NAMALWA (cell line): ENCODE results near the gene ZNF79.
"Not testable (repeated sequence)": the region's sequence is repeated elsewhere in the genome, so short reads cannot be mapped to it uniquely, and the experiment has no call there.

Experiments
- DNase-seq: peaks from one replicate; pipeline ENCODE4 v3.0.0-alpha.2; 2015; ENCODE audit warnings: low spot score

Gene ZNF79

DNA sequence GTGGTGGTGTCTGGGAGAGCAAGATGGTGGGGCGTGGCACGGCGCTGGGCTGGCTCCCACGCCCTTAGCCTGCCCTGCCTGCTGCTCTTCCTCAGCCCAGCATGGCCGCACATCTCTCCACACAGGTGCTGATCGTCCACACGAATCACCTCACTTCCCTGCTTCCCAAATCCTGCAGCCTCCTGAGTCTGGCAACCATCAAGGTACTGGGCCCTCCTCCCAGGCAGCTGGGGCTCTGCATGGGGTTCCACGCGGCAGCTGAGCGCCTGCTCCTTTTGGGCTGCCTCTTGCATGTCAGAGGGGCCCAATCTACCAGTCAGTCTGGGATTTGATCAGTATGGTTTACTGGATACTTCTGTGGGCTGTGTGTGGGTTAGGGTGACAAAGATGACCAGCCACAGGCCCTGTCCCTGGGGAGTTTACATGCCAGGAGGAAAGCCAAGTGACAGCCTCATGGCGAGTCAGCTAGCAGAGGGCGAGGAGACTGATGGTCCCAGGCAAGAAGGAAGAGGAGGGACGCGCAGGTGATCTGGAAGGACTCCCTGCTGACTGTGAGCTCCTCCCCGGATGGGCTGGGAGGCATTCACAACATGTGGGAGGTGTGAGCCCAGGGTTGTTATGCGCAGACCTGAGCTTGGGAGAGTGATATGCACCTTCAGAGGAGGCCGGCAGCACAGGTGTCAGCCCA is 33.2 kb downstream of the ZNF79 start:
- no peak for DNase-seq

DNA sequence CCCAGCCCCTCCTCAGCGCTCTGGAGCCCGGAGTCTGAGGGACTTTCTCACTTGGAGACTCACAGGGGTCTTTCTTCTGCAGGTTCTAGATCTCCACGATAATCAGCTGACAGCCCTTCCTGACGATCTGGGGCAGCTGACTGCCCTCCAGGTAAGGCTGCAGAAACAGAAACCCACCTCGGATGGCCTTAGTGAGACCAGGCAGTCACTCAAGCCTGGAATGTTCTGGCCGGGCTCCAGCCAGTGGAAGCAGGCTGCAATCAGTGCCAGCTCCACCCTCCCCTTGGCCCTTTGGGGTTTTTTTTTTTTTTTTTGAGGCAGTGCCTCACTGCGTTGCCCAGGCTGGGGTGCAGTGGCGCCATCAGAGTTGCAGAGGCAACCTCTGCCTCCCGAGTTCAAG is 34.7 kb downstream of the ZNF79 start:
- DNase-seq: no peak

DNA sequence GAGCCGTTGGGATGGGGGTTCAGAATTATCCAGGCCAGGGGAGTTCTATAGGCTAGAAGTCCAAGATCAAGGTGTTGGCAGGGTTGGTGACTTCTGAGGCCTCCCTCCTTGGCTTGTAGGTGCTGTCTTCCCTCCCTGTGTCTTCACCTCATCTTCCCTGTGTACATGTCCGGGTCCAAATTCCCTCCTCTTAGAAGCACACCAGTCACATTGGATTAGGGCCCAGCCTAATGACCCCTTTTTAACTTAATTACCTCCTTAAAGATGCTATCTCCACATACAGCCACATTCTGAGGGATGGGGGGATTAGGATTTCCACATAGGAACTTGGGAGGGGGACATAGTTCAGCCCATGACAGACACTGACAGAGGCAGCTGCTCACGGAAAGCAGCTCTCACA is 39.2 kb downstream of the ZNF79 start:
- no peak for DNase-seq

- DNase-seq: no peak
Observed at GRCh38 chr9:127463911-127464310, 39.7 kb downstream of the ZNF79 start.

GRCh38 chr9:127466407-127466917 is 42.3 kb downstream of the ZNF79 start:
- not testable (repeated sequence) for DNase-seq

GRCh38 chr9:127467621-127468020 is 43.4 kb downstream of the ZNF79 start:
- DNase-seq: no peak

DNA sequence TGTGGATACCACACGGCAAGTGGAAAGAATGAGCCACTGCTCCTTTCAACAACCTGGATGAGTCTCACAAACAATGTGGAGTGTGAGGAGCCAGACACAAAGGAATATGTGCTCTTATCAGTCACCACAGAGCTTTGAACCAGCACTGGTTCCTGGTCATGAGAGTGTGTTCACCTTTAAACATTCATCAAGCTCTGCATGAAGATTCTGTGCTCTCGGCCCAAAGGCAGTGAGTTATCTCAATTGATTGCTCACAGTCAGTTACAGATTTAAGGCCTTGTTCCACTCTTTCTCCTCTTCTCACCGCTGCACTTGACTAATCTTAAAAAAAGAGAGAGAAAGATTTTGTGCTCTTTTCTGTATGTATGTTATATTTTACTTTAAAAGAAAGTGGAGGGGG is 46.5 kb downstream of the ZNF79 start:
- DNase-seq: no peak

- DNase-seq: no peak
Observed at GRCh38 chr9:127473501-127473900, 49.3 kb downstream of the ZNF79 start.

- DNase-seq: no peak
Observed at GRCh38 chr9:127473932-127474331, 49.8 kb downstream of the ZNF79 start.

DNA sequence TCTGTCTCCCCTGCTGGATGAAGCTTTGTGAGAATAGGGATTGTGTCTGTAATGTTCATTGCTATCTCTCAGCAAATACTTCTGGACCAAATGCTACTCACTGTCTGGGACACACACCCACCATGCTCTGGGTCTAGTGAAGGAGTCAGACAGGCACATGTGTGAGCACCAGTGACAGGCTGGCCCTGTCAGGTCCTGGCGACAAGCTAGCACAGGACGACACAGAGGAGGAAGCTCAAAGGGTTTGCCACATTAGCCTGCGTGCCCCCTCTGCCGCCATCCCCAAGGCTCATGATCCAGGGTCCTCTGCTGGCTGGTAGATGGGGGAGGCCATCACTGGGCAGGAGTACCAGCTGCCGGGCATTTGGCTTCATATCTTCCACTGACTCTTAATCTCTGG is 50.4 kb downstream of the ZNF79 start:
- DNase-seq: no peak

- DNase-seq: no peak
Observed at GRCh38 chr9:127479507-127480081, 55.4 kb downstream of the ZNF79 start.

GRCh38 chr9:127482662-127483061 is 58.5 kb downstream of the ZNF79 start:
- no peak for DNase-seq

- DNase-seq: no peak
Observed at GRCh38 chr9:127485995-127486394, 61.8 kb downstream of the ZNF79 start.

DNA sequence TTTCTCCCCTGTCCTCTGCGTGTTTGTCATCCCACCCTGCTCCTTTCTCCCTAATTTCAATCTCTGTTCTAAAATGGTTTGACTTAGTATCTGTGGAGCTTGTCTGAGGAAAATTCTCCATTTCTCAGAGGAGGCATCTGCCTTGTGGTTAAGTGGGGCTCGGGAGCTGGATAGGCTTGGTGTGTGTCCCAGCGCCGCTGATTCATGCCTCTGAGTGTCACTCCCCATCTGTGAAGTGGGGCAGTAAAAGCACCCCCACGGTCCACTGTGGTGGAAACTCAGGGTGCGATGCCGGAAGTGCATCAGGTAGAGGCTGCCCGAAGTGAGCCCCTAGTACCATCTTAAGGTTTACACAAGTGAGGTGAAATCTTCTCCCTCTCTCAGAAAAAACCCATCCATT is 64.8 kb downstream of the ZNF79 start:
- DNase-seq: no peak

DNA sequence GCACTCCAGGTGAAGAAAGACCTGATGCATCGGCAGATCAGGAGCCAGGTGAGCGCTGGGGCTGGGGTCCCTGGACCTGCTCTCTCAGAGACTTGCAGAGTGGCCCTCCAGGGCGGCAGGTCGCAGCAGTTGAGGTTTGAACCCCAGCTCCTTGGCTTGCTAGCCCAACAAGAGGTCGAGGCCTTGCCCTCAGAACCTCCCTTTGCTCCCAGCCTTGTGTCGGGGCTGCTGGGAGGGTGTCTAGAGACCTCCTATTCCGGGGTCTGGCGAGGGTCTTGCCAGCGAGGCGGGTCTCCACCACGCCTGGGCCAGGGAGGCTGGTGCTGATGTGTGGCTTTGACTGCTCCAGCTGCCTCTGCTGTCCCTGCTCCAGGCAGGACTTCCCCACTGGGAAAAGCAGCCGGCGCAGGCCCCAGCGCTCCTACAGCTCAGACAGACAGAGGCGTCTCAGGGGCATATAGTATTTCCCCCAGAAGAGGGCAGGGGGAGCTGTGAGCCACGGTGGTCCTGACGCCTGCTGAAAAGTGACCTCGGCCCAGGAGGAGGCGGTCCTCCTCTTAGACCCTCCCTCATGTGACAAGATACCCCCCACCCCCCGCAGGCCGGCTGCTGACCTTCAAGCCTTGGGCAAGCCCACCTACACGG is 65.4 kb downstream of the ZNF79 start:
- no peak for DNase-seq

DNA sequence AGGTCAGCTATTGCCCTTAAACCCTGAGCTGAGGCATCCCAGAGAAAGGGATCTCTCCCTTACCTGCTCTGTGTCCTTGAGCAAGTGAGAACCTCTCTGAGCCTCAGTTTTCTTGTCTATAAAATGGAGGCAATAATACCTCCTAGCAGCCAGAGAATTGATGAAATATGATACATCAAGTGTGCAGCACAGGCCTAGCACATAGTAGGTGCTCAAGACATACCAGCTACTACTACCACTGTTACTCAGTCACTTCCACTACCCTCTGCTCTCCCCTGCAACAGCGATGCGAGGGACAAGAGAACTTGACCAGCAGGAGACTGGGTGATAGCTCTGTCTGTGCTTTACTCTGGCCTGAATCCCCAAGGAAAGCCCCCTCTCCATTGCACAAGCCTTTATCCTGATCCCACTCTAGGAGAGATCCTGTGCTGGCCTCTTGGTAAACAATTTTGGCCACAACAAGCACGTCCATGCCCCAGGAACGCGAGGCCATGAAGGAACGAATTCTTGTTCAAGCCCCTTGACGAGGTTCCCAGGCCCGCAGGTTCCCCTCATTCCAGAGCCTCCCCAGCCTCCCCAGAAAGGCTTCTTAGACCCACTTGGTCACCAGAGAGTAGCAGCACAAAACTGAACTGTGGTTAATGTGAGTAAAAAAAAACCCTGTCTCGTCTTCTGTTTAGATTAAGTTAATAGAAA is 66.5 kb downstream of the ZNF79 start:
- no peak for DNase-seq

GRCh38 chr9:127491516-127491915 is 67.3 kb downstream of the ZNF79 start:
- no peak for DNase-seq

- no peak for DNase-seq
Observed at GRCh38 chr9:127492616-127493015, 68.4 kb downstream of the ZNF79 start.

DNA sequence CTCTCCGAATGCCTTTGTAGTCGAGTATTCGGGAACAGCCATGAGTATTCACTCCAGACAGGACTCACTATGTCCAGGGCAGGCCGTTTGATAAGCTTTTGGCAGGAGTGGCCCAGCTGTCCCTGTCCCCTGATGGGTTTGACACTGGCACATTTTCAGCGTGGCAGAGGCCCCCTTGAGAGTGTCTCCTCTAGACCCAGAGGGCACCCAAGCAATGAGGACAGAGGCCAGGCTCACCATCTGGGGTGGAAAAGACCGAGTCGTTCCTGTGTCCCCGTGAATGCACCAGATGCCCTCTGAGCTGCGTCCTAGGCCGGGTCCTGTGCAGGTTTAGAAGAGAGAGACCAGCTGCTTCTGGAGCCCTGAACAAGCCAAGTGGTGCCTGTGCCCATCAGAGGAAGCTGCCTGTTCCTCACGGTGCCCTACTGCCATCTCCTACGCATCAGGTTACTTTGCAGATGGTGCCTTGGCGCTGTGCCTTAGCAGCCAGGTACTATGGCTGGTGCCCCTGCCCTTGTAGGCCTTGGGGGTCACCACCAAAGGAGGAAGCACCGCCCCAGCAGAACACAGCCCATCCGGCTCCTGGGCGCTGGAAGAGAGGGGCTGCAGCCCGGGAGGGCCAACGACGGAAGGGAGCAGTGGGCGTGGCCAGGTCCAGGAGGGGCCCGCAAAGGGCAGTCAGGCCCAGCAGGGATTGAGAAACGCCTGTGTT is 69.6 kb downstream of the ZNF79 start:
- DNase-seq: no peak

- DNase-seq: no peak
Observed at GRCh38 chr9:127494304-127494702, 70.1 kb downstream of the ZNF79 start.
